Right atrium auricular region (tissue), 2 donors: ENCODE measurements around the gene CFAP141. TPM values are rescaled to one million over a fixed set of nuclear protein-coding genes. Genes with fewer than 3 reads are reported as not detected.

ENCODE experiments used
- DNase-seq: peaks from one replicate; pipeline ENCODE4 v3.0.0-alpha.2; 2019; ENCODE audit warnings: low spot score
- H3K27ac ChIP-seq, 2 donors: fragments of 200-600 bp; sonication (generic); 1 replicate in 1 of 2; 2 replicates in 1 of 2; pipeline ENCODE4 v1.5.1; 2016 to 2019
- H3K27me3 ChIP-seq, 2 donors: fragments of 200-600 bp; sonication (generic); one replicate each; pipeline versions ENCODE4 v1.5.1 to v1.6.0; 2017 to 2019
- H3K36me3 ChIP-seq: fragments of 200-600 bp; sonication (generic); one replicate; pipeline ENCODE4 v1.5.1; 2016
- H3K4me1 ChIP-seq, 2 donors: fragments of 200-600 bp; sonication (generic); one replicate each; pipeline versions ENCODE4 v1.5.1 to v1.6.0; 2017 to 2019
- H3K4me3 ChIP-seq, 2 donors: fragments of 200-600 bp; sonication (generic); 1 replicate in 1 of 2; 2 replicates in 1 of 2; pipeline ENCODE4 v1.5.1; 2017 to 2019; ENCODE audit warnings: mild to moderate bottlenecking in 1 of 2, moderate library complexity in 1 of 2
- H3K9me3 ChIP-seq, 2 donors: fragments of 200-600 bp; sonication (generic); one replicate each; pipeline ENCODE4 v1.5.1; 2019
- total RNA-seq, 2 donors: library from RNA; depleted of rRNA; stranded (reverse); fragments of >200 nt; gene quantifications; one replicate each; pipeline ENCODE4 v1.1.0, GENCODE V29; 2016
- TF ChIP-seq, protein P1 (sequence below), 2 donors: fragments of 200-600 bp; sonication (generic); IDR thresholded peaks; one replicate each; pipeline ENCODE4 v1.5.1; 2019; ENCODE audit warnings: antibody characterized with exemption in 2 of 2

The CFAP141 gene
- total RNA-seq, 2 donors from 2014 or later, result not detected

GRCh38 chr1:154222918-154223317, 16.8 kb upstream of the CFAP141 start:
- no peak for DNase-seq
- TF ChIP-seq, protein P1, sequence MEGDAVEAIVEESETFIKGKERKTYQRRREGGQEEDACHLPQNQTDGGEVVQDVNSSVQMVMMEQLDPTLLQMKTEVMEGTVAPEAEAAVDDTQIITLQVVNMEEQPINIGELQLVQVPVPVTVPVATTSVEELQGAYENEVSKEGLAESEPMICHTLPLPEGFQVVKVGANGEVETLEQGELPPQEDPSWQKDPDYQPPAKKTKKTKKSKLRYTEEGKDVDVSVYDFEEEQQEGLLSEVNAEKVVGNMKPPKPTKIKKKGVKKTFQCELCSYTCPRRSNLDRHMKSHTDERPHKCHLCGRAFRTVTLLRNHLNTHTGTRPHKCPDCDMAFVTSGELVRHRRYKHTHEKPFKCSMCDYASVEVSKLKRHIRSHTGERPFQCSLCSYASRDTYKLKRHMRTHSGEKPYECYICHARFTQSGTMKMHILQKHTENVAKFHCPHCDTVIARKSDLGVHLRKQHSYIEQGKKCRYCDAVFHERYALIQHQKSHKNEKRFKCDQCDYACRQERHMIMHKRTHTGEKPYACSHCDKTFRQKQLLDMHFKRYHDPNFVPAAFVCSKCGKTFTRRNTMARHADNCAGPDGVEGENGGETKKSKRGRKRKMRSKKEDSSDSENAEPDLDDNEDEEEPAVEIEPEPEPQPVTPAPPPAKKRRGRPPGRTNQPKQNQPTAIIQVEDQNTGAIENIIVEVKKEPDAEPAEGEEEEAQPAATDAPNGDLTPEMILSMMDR (IDR thresholded peaks at IDR 0.05), result no peak
- H3K9me3 ChIP-seq, result no peaks in the 10 kb centered on the region
- no peak overlapping the region for H3K4me3 ChIP-seq
- peak overlapping the region in 1 of 2 donors; percentile 97 for H3K27ac ChIP-seq
- H3K36me3 ChIP-seq, result peaks cover 28% of the 10 kb centered on the region
- peaks cover 0 to 45% of the 10 kb centered on the region in 2 donors for H3K4me1 ChIP-seq
- no peaks in the 10 kb centered on the region for H3K27me3 ChIP-seq

GRCh38 chr1:154222518-154222917, 16.4 kb upstream of the CFAP141 start:
- peak overlapping the region; percentile 97 to 100 for H3K27ac ChIP-seq
- peaks cover 0 to 49% of the 10 kb centered on the region in 2 donors for H3K4me1 ChIP-seq
- H3K4me3 ChIP-seq, result no peak overlapping the region
- no peaks in the 10 kb centered on the region for H3K9me3 ChIP-seq
- no peak for DNase-seq
- peaks cover 28% of the 10 kb centered on the region for H3K36me3 ChIP-seq
- no peaks in the 10 kb centered on the region for H3K27me3 ChIP-seq
- TF ChIP-seq, protein P1 (IDR thresholded peaks at IDR 0.05), result no peak

GRCh38 chr1:154221278-154222001, 15.3 kb upstream of the CFAP141 start:
- Histone ChIP-seq H3K4me3 (peak overlapping the region; percentile 92 to 94), H3K9me3 (no peaks in the 10 kb centered on the region), H3K36me3 (peaks cover 27% of the 10 kb centered on the region), H3K4me1 (peaks cover 0 to 55% of the 10 kb centered on the region in 2 donors), H3K27ac (peak overlapping the region; percentile 97 to 100), H3K27me3 (no peaks in the 10 kb centered on the region)
- DNase-seq, result no peak
- TF ChIP-seq, protein P1 (IDR thresholded peaks at IDR 0.05), result no peak

DNA sequence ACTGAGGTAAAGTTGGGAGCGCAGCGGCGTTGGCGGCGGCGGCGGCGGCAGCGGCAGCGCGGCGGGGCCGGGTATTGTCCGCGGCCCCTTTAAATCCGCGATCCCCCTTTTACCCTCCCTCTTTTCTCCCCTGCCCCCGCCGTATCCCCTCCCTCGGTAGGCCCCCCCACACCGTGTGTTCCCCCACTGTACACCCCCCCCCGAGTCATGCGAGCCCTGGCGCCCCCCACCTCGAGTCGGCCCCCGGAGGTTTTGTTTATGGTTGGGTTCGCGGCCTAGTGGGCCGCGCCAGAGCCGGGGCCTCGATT, 14.8 kb upstream of the CFAP141 start:
- no peak for DNase-seq

DNA sequence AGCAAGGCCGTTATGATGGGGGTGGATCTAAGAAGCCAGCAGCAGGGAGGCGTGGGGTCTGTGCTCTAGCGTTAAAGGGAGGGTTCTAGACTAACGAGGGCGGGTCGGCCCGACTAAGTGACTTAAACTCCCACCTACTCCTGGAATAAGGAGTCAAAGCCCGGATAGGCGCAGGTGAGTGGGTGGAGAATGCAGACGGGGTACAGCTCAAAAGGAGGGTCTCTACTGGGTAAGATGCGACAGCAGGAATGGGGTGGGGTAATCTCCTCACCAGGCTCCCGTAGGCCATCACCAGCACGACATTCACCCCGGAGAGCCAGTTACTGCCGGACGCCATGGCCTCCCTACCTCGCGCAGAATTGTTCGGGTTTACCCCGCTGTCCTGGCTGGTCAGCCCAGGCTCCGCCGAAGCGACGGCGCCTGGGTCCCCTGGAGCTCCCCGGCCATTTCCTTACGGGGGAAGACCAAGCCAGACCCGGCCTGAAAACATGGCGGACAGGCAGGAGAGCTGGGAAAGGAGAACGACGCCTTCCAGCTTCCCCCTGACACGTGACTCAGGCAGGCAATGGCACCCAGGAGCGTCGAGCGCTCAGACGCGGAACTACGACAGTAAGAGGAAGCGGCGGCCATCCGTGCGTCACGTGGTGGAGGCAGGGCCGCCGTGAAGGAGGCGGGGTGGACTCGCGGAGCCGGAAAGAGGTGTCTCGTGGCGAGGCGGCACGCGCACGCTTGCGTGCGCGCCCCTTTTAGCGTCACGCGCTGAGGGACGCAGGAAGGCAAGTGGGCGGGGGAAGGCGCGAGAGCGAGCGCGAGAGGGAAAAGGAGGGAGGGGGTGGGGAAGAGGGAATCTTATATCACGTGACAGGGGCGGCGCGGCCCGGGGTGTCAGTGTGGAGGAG, 14.2 kb upstream of the CFAP141 start, which contains the start of gene UBAP2L:
UBAP2L (plus strand) TSS at position 885 of the 899 bp plus-strand sequence. CDS start 4,169 bp downstream, outside the sequence.
- H3K36me3 ChIP-seq, result peaks cover 27% of the 10 kb centered on the region
- peaks cover 0 to 55% of the 10 kb centered on the region in 2 donors for H3K4me1 ChIP-seq
- peak; percentile 99 for DNase-seq
- H3K4me3 ChIP-seq, result peak within 1 kb of the TSS; percentile 94
- no peaks in the 10 kb centered on the region for H3K27me3 ChIP-seq
- peak within 1 kb of the TSS; percentile 97 to 100 for H3K27ac ChIP-seq
- H3K9me3 ChIP-seq, result no peaks in the 10 kb centered on the region
- TF ChIP-seq, protein P1 (IDR thresholded peaks at IDR 0.05), result no peak

More for the DNA sequence above, 14.8 kb upstream of the CFAP141 start:
- Histone ChIP-seq H3K27me3 (no peaks in the 10 kb centered on the region), H3K36me3 (peaks cover 27% of the 10 kb centered on the region), H3K27ac (peak overlapping the region; percentile 97 to 100), H3K4me3 (peak overlapping the region; percentile 92 to 94), H3K4me1 (peaks cover 0 to 55% of the 10 kb centered on the region in 2 donors), H3K9me3 (no peaks in the 10 kb centered on the region)
- TF ChIP-seq, protein P1 (IDR thresholded peaks at IDR 0.05), result no peak
